Fibroblast of the aortic adventitia (primary cell): ENCODE results near the gene BCL2L12. TPM values are rescaled to one million over a fixed set of nuclear protein-coding genes. Genes with fewer than 3 reads are reported as not detected.
A peak's percentile ranks its signal among the peaks of the same experiment; 100 is the strongest.

ENCODE experiments used
- DNase-seq: peaks from one replicate; pipeline ENCODE4 v3.0.0-alpha.2; 2010; ENCODE audit warnings: low read depth
- H3K4me3 ChIP-seq: 2 replicates; pipeline ENCODE4 v1.5.1; 2011; ENCODE audit warnings: low read depth, mild to moderate bottlenecking, control low read depth, low read length, moderate library complexity
- CTCF ChIP-seq: IDR thresholded peaks from 2 replicates; pipeline ENCODE4 v1.5.1; 2011; ENCODE audit warnings: mild to moderate bottlenecking, low read length, control low read depth, inconsistent platforms; ENCODE audit not compliant: insufficient read depth
- total RNA-seq: library from RNA; depleted of rRNA; stranded (reverse); fragments of >200 nt; gene quantifications from 2 replicates; pipeline ENCODE4 v1.2.3, GENCODE V29; 2012; ENCODE audit warnings: low replicate concordance

The BCL2L12 gene
- total RNA-seq, 1 donor: 6.1 TPM

- no peak for TF ChIP-seq CTCF
- DNase-seq: no peak
- H3K4me3 ChIP-seq: no peak overlapping the region
Measured at GRCh38 chr19:49658139-49658517, 7.6 kb upstream of the BCL2L12 start.

- TF ChIP-seq CTCF: no peak
- DNase-seq: no peak
- H3K4me3 ChIP-seq: no peak overlapping the region
Measured at GRCh38 chr19:49658566-49659442, 6.9 kb upstream of the BCL2L12 start.

GRCh38 chr19:49660338-49660961, 5.3 kb upstream of the BCL2L12 start:
- no peak for DNase-seq
- no peak overlapping the region for H3K4me3 ChIP-seq
- no peak for TF ChIP-seq CTCF

GRCh38 chr19:49662011-49662410, 3.7 kb upstream of the BCL2L12 start:
- TF ChIP-seq CTCF: no peak
- DNase-seq: no peak
- no peak overlapping the region for H3K4me3 ChIP-seq

GRCh38 chr19:49663224-49663623, 2.5 kb upstream of the BCL2L12 start:
- no peak for TF ChIP-seq CTCF
- DNase-seq: no peak
- no peak overlapping the region for H3K4me3 ChIP-seq

GRCh38 chr19:49664171-49665035, 1.3 kb upstream of the BCL2L12 start:
- H3K4me3 ChIP-seq: peak overlapping the region; percentile 98
- peak; percentile 36 for TF ChIP-seq CTCF
- DNase-seq: peak; percentile 65
